ENCODE measurements around the gene IQCE.
"Not testable (repeated sequence)": the region's sequence is repeated elsewhere in the genome, so short reads cannot be mapped to it uniquely, and the experiment has no call there.

The IQCE gene

DNA sequence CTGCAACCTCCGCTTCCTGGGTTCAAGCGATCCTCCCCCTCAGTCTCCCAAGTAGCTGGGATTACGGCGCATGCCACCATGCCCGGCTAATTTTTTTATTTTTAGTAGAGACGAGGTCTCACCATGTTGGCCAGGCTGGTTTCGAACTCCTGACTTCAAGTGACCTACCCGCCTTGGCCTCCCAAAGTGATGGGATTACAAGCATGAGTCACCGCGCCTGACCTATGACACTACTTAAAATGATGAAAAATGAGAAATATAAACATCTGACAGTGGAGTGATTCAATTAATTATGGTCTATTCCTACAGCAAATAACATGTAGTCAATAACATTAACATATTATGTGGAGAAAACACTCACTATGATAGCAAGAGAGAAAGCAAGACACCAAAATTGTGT is 5.7 kb upstream of the IQCE start:
- TF ChIP-seq, protein P1, sequence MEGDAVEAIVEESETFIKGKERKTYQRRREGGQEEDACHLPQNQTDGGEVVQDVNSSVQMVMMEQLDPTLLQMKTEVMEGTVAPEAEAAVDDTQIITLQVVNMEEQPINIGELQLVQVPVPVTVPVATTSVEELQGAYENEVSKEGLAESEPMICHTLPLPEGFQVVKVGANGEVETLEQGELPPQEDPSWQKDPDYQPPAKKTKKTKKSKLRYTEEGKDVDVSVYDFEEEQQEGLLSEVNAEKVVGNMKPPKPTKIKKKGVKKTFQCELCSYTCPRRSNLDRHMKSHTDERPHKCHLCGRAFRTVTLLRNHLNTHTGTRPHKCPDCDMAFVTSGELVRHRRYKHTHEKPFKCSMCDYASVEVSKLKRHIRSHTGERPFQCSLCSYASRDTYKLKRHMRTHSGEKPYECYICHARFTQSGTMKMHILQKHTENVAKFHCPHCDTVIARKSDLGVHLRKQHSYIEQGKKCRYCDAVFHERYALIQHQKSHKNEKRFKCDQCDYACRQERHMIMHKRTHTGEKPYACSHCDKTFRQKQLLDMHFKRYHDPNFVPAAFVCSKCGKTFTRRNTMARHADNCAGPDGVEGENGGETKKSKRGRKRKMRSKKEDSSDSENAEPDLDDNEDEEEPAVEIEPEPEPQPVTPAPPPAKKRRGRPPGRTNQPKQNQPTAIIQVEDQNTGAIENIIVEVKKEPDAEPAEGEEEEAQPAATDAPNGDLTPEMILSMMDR (IDR thresholded peaks at IDR 0.05; ENCODE audit: extremely low read depth, missing control alignments) = no peak

DNA sequence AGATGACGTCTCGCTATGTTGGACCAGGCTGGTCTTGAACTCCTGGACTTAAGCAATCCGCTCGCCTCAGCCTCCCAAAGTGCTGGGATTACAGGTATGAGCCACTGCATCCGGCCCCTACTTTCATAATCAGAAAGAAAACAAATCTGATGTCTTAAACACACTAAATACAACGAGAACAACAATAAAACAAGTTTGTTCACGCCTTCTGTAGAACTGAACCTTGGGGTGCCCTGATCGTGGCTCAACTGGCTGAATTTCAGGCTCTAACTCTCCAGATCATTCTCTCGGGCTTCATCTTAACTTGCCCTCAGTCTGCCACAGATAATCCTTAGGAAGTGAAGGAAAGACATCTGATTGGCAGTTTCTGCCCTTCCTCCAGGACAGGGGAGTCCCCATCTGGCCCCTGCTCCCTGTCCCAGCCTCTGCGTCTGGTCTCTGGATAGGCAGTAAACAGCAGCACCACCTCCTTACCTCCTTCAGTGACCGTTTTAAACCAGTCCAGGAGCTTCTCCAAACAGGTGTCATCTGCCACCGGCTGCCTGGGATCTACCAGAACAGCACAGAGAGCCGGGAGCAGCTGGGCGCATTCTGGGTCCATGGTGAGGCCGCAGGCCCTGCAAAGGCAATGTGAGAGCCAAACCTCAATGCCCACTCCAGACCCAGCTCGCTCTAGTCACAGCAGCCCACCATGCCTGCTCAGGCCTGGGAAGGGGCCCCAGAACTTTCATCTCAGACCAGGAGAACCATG is 4.8 kb upstream of the IQCE start:
- no peak for DNase-seq (ENCODE audit: low spot score)

More for the DNA sequence above, 5.7 kb upstream of the IQCE start:
- no peak for DNase-seq (ENCODE audit: low spot score)

DNA sequence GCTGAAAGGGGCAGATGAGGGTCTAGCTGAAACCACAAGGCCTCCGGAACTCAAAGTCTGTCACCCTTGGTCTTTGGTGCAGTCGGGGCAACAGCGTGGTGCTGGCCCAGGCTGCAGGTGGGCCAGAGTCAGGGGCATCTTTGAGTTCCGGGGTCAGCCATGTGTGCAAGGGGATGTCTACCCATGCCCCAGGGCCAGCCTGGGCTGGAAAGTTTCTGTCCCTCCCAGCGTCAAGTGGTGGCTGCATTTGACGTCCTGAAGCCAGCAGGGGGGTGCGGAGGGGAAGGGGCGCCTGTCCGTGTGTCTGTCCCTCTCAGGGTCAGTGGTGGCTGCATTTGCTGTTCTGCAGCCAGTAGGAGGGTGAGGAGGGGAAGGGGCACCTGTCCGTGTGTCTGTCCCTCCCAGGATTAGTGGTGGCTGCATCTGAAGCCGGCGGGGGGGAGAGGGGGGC is 4.1 kb upstream of the IQCE start:
- TF ChIP-seq, protein P1 (IDR thresholded peaks at IDR 0.05; ENCODE audit: extremely low read depth, missing control alignments) = no peak
- DNase-seq (ENCODE audit: low spot score) = peak; percentile 49

More for the DNA sequence above, 4.8 kb upstream of the IQCE start:
- TF ChIP-seq, protein P1 (IDR thresholded peaks at IDR 0.05; ENCODE audit: extremely low read depth, missing control alignments) = no peak

DNA sequence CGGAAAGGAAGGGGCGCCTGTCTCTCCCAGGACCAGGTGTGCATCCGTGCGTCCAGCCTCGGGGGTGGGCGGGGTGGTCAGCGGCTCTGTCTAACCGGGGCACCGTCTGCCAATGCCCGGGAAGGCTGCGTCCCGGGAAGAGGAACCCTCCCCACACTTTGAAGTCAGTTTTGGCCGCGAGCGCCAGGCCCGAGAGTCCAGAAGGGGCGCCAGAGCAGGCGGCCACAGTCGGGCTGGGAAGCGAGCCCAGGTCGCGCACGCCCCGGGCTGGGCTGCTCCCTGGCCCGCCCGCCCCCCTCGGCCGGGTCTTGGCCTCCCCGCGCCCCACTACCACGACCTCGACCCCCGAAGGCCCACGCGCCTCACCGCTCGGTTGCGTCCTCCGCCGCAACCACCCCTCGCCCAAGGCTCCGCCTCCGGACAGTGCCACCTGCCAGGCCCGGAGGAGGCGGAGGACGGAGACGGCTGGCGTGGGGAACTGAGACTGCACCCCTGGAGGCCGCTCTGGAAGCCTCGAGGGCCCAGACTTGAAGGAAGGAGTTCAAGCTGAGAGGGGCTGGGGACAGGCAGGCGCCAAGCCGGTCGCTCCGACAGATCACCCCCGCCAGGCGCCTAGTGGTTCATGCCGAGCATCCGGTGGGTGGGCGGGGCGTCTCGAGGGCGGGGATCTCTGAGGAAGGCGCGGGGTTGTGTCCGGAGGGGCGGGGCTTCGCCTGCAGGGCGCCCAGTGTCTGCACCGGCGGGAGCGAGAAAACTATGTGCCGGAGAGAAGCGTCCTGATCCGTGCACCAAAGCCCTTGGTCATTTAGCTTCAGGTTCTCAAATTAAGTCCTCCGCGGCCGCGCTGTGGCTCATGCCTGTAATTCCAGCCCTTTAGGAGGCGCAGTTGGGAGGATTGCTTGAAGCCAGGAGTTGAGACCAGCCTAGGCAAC is 3.4 kb upstream of the IQCE start, which contains the start of gene BRAT1:
TSS of gene BRAT1 (minus strand) at position 404 of the 932 bp plus-strand sequence. CDS start 1,093 bp downstream, outside the sequence.
- TF ChIP-seq, protein P1 (IDR thresholded peaks at IDR 0.05; ENCODE audit: extremely low read depth, missing control alignments) = peak; percentile 51
- DNase-seq (ENCODE audit: low spot score) = peak; percentile 99

DNA sequence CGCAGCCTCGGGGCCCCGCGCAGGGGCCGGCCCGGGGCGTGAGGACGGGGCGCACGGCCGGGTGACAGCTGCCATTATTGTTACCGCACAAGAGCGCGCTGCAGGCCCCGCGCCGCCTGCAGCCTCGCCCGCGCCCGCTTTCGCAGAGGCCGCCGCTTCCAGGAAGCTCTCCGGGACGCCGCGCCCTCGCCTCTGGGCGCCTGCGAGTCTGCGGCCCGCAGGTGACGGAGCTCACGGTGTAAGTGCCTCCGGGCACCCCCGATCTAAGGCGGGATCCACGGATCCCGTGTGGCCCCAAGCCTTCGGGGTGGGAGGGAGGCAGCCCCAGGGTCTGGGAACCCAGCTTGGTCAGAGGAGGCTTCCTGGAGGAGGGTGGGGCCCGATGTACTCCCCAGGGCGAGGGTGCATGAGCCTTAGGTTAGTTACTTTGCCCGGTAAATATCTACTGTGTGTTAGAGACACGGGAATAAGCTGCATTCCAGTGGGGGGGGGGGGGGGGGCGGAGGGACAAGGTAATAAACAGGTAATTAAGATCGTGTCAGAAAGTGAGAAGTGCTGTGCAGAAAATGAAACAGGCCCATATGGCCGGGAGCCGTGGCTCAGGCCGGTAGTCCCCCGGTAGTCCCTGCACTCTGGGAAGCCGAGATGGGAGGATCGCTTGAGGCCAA is 638 bp downstream of the IQCE start:
- no peak for DNase-seq (ENCODE audit: low spot score)
- TF ChIP-seq, protein P1 (IDR thresholded peaks at IDR 0.05; ENCODE audit: extremely low read depth, missing control alignments) = no peak

DNA sequence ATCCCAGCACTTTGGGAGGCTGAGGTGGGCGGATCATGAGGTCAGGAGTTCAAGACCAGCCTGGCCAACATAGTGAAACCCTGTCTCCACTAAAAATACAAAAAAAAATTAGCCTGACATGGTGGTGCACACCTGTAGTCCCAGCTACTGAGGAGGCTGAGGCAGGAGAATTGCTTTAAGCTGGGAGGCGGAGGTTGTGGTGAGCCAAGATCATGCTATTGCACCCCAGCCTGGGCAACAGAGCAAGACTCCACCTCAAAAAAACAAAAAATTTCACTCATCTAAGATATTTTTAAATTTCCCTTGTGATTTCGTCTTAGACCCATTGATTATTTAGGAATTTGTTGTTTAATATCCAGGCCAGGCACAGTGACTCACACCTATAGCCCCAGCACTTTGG is 5.2 kb downstream of the IQCE start:
- not testable (repeated sequence) for DNase-seq (ENCODE audit: low spot score)

DNA sequence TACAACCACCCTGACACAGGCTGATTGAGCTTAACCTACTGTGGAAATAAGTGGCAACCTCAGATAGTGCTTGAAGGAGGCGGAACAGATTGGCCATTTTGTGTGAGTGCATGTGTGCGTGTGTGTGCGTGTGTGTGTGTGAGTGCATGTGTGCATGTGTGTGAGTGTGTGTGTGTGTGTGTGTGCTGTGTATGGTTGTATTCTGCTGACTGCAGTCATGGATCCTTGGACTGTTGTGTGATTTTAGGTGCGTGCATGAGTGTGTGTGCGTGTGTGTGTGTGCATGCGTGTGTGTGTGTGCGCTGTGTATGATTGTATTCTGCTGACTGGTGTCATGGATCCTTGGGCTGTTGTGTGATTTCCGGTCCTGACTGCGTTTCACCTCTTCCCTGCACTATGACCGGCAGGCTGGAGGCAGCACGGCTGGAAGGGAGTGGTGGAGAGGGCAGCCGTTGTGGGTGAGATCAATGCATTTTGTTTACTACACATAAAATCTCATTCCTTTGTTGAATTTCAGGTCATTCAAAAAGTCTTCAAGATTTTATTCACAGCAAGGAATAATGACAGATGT is 6.3 kb downstream of the IQCE start:
- TF ChIP-seq, protein P1 (IDR thresholded peaks at IDR 0.05; ENCODE audit: extremely low read depth, missing control alignments) = no peak
- DNase-seq (ENCODE audit: low spot score) = no peak

All from GM20000 (cell line).